Measurements from ENCODE around the gene AIPL1.

GRCh38 chr17:6462692-6463091 lies 27.8 kb upstream of the AIPL1 start:
- TF ChIP-seq CTCF (IDR thresholded peaks at IDR 0.05) (no peak), EP300 (IDR thresholded peaks at IDR 0.05) (no peak), POLR2A (IDR thresholded peaks at IDR 0.05) (no peak)
